GM12891 (cell line): Measurements from ENCODE around the gene ATF3.

Experiments used
- DNase-seq: peaks from one replicate; pipeline ENCODE4 v3.0.0; 2011; ENCODE audit warnings: low spot score; ENCODE audit not compliant: insufficient read length
- FAIRE-seq: peaks from 2 replicates; lab custom pipeline; 2011; peaks lifted over from hg19 to GRCh38; lab: Jason Lieb, UNC
- PAX5 ChIP-seq: IDR thresholded peaks from 2 replicates; pipeline ENCODE4 v1.6.1; 2011; ENCODE audit warnings: low read length, moderate library complexity, mild to moderate bottlenecking; ENCODE audit not compliant: insufficient read depth, severe bottlenecking
- POLR2A ChIP-seq: IDR thresholded peaks from 2 replicates; pipeline ENCODE4 v1.6.1; 2011; ENCODE audit warnings: low read depth, low read length, control low read depth
- POLR2AphosphoS5 ChIP-seq: IDR thresholded peaks from 2 replicates; pipeline ENCODE4 v1.6.1; 2011; ENCODE audit warnings: low read depth, low read length, control low read depth
- POU2F2 ChIP-seq: IDR thresholded peaks from 2 replicates; pipeline ENCODE4 v1.6.1; 2011; ENCODE audit warnings: low read depth, mild to moderate bottlenecking, control low read depth, low read length, moderate library complexity
- SPI1 ChIP-seq: IDR thresholded peaks from 2 replicates; pipeline ENCODE4 v1.6.1; 2011; ENCODE audit warnings: low read depth, low read length, control low read depth
- TAF1 ChIP-seq: IDR thresholded peaks from 2 replicates; pipeline ENCODE4 v1.6.1; 2011; ENCODE audit warnings: low read depth, low read length, control low read depth

Gene ATF3

GRCh38 chr1:212568978-212569537, 39.5 kb upstream of the ATF3 start:
- no peak for TF ChIP-seq POLR2AphosphoS5
- no peak for TF ChIP-seq POLR2A
- TF ChIP-seq TAF1 = no peak
- TF ChIP-seq PAX5 = no peak
- TF ChIP-seq SPI1 = no peak
- TF ChIP-seq POU2F2 = no peak
- FAIRE-seq = no peak
- DNase-seq = no peak

DNA sequence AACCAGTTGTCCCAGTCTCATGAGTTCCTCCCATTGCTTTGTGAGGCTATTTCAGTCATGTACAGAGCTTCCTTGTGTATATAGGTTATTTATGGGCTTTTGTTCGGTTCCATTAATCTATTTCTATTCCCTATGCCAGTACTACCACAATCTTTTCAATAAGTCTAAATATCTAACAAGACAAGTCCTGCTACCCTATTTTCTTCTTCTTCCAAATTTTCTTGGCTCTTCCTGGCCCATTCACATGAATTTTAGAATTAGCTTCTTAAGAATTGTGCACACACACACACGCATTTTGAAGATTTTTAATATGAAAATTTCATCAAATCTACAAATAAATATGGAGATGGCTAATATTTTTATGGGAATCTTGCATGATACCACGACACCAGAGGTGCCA, 33.8 kb upstream of the ATF3 start:
- FAIRE-seq (no peak), DNase-seq (no peak)
- no peak for TF ChIP-seq POU2F2
- no peak for TF ChIP-seq SPI1
- TF ChIP-seq POLR2A = no peak
- TF ChIP-seq PAX5 = no peak
- TF ChIP-seq POLR2AphosphoS5 = no peak
- TF ChIP-seq TAF1 = no peak

DNA sequence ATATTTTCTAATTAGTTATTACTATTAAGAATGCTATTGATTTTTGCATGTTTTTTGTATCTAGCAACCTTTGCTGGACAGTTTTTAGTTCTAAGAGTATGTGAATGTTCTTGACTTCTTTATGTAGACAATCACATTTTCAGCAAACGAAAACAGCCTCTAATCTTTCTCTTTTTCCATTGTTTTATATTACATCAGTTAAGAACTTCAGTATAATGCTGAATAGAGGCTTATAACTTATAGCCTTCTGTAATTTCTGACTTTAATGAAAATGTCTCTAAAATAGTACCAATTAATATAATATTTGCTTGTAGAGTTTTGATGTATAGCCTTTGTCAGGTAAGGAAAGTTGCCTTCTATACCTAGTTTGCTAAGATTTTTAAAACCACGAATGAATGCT, 33.2 kb upstream of the ATF3 start:
- FAIRE-seq = no peak
- no peak for TF ChIP-seq SPI1
- no peak for TF ChIP-seq POU2F2

DNA sequence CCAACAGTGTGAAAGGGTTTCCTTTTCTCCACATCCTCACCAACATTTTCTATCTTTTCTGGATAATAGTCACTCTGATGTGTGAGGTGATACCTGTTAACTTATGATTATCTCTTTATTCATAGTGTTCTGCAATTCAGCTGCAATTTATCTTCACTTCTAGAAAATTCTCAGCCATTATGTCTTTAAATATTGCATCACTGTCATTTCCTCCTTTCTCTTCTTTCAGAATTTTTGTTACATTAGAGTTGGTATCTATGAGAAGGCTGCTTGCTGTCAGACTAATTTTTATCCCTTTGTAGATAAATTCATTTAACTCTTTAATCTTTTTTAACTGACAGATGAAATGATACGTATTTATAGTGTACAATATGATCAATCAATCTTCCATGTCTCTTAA, 30.5 kb upstream of the ATF3 start:
- TF ChIP-seq POU2F2 (no peak), SPI1 (no peak), TAF1 (no peak), PAX5 (no peak), POLR2A (no peak), POLR2AphosphoS5 (no peak)
- DNase-seq (no peak), FAIRE-seq (no peak)

More for the DNA sequence above, 33.2 kb upstream of the ATF3 start:
- no peak for DNase-seq

DNA sequence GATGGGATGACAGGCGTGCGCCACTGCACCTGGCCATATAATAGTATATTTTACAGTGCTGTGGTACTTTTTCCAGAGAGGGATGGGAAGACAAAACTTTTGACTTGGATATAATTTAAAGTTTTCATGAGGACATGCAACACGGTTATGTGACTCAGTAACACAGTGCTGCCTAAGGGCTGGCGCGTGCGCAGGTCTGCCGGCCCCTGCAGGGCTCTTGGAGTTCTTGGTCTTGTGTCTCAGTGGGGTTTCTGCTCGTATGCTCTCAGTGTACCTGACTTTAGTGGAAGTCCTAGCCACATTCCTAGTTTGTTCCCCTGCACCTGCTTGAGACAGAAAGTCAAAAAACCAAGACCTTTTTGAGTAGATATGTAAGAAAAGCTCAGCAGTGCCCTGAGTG, 27.5 kb upstream of the ATF3 start:
- FAIRE-seq (no peak), DNase-seq (no peak)
- TF ChIP-seq POLR2A = no peak
- TF ChIP-seq SPI1 = no peak
- TF ChIP-seq PAX5 = no peak
- TF ChIP-seq POLR2AphosphoS5 = no peak

- TF ChIP-seq POLR2A (no peak), SPI1 (no peak), PAX5 (no peak), TAF1 (no peak), POLR2AphosphoS5 (no peak), POU2F2 (no peak)
- FAIRE-seq (no peak), DNase-seq (no peak)
These were observed 26.3 kb upstream of the ATF3 start for GRCh38 chr1:212582291-212582690.

GRCh38 chr1:212582808-212583615, 25.5 kb upstream of the ATF3 start:
- no peak for FAIRE-seq
- DNase-seq = no peak
- TF ChIP-seq TAF1 (no peak), SPI1 (no peak), POLR2AphosphoS5 (no peak), PAX5 (no peak), POU2F2 (no peak), POLR2A (no peak)

DNA sequence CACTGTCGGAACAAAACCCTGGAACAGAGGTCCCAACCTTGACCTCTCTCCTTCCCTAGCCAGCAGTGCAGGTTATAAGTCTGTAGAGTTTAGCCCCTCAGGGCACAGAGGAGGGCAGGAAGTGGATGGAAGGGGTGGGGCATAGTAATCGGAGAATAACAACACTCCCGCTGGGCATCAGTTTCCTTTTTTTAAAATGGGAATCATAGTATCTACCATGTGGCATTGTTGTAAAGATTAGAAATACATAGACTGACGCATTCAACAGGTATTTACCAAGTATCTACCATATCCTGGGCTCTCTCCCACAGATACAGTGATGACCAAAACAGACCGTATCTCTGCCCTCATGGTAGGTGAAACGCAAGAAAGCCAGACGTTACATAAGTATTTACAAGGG, 24.9 kb upstream of the ATF3 start:
- no peak for FAIRE-seq
- DNase-seq = no peak
- TF ChIP-seq POLR2A = no peak
- no peak for TF ChIP-seq POU2F2
- TF ChIP-seq SPI1 = no peak
- no peak for TF ChIP-seq PAX5
- TF ChIP-seq POLR2AphosphoS5 = no peak
- no peak for TF ChIP-seq TAF1

GRCh38 chr1:212584092-212584886, 24.3 kb upstream of the ATF3 start:
- DNase-seq = no peak
- FAIRE-seq = no peak
- TF ChIP-seq TAF1 = no peak
- no peak for TF ChIP-seq SPI1
- no peak for TF ChIP-seq POLR2AphosphoS5
- no peak for TF ChIP-seq POLR2A
- no peak for TF ChIP-seq POU2F2
- no peak for TF ChIP-seq PAX5

- no peak for DNase-seq
- no peak for FAIRE-seq
- TF ChIP-seq POU2F2 (no peak), PAX5 (no peak)
These were observed 23.4 kb upstream of the ATF3 start for GRCh38 chr1:212585210-212585609.
